ENCODE measurements around the gene CDH2.

Gene CDH2

GRCh38 chr18:28067346-28067745 is 109.6 kb downstream of the CDH2 start:
- no peak overlapping the region for H3K4me2 ChIP-seq (ENCODE audit: low read depth, low read length, poor library complexity, severe bottlenecking)
- no peaks in the 10 kb centered on the region for H3K36me3 ChIP-seq (ENCODE audit: low read length)
- no peak overlapping the region for H3K9ac ChIP-seq (ENCODE audit: low read length)
- no peak overlapping the region for H3K27ac ChIP-seq (ENCODE audit: low read depth, low read length)
- no peaks in the 10 kb centered on the region for H4K20me1 ChIP-seq (ENCODE audit: low read depth, low read length)
- no peaks in the 10 kb centered on the region for H3K9me3 ChIP-seq (ENCODE audit: insufficient read depth, low read length)
- no peaks in the 10 kb centered on the region; the same call in 1 of the 2 replicates for H3K9me2 ChIP-seq (replicated peaks; ENCODE audit: insufficient read depth, low read length)
- H3K4me3 ChIP-seq (ENCODE audit: insufficient read depth, low read length, poor library complexity, severe bottlenecking), result no peak overlapping the region
- no peaks in the 10 kb centered on the region for H3K79me2 ChIP-seq (ENCODE audit: insufficient read depth, low read length)
- TF ChIP-seq EZH2phosphoT487 (conservative IDR thresholded peaks at IDR 0.05; ENCODE audit: low read length) (no peak), CTCF (IDR thresholded peaks at IDR 0.05; ENCODE audit: insufficient read depth, low read length, poor library complexity, severe bottlenecking) (no peak)
- H3F3A ChIP-seq (ENCODE audit: insufficient read depth), result no peaks in the 10 kb centered on the region
- no peaks in the 10 kb centered on the region for H3K27me3 ChIP-seq (ENCODE audit: low read length)
- H2AFZ ChIP-seq (ENCODE audit: low read depth, low read length, severe bottlenecking), result no peak overlapping the region

- Histone ChIP-seq H3K4me2 (ENCODE audit: low read depth, low read length, poor library complexity, severe bottlenecking) (no peak overlapping the region), H3K9ac (ENCODE audit: low read length) (no peak overlapping the region), H2AFZ (ENCODE audit: low read depth, low read length, severe bottlenecking) (no peak overlapping the region), H3K79me2 (ENCODE audit: insufficient read depth, low read length) (no peaks in the 10 kb centered on the region), H3K9me3 (ENCODE audit: insufficient read depth, low read length) (no peaks in the 10 kb centered on the region), H3F3A (ENCODE audit: insufficient read depth) (no peaks in the 10 kb centered on the region), H3K27ac (ENCODE audit: low read depth, low read length) (no peak overlapping the region), H3K27me3 (ENCODE audit: low read length) (no peaks in the 10 kb centered on the region), H4K20me1 (ENCODE audit: low read depth, low read length) (no peaks in the 10 kb centered on the region), H3K36me3 (ENCODE audit: low read length) (no peaks in the 10 kb centered on the region), H3K9me2 (replicated peaks; ENCODE audit: insufficient read depth, low read length) (no peaks in the 10 kb centered on the region; the same call in 1 of the 2 replicates), H3K4me3 (ENCODE audit: insufficient read depth, low read length, poor library complexity, severe bottlenecking) (no peak overlapping the region)
- no peak for TF ChIP-seq EZH2phosphoT487 (conservative IDR thresholded peaks at IDR 0.05; ENCODE audit: low read length)
- no peak for TF ChIP-seq CTCF (IDR thresholded peaks at IDR 0.05; ENCODE audit: insufficient read depth, low read length, poor library complexity, severe bottlenecking)
These were observed 111.1 kb downstream of the CDH2 start for GRCh38 chr18:28065793-28066186.

GRCh38 chr18:28065031-28065792 is 111.7 kb downstream of the CDH2 start:
- Histone ChIP-seq H3K27ac (ENCODE audit: low read depth, low read length) (no peak overlapping the region), H3F3A (ENCODE audit: insufficient read depth) (no peaks in the 10 kb centered on the region), H2AFZ (ENCODE audit: low read depth, low read length, severe bottlenecking) (no peak overlapping the region), H3K9ac (ENCODE audit: low read length) (no peak overlapping the region), H3K9me3 (ENCODE audit: insufficient read depth, low read length) (no peaks in the 10 kb centered on the region), H3K27me3 (ENCODE audit: low read length) (no peaks in the 10 kb centered on the region), H3K4me2 (ENCODE audit: low read depth, low read length, poor library complexity, severe bottlenecking) (no peak overlapping the region), H3K79me2 (ENCODE audit: insufficient read depth, low read length) (no peaks in the 10 kb centered on the region), H4K20me1 (ENCODE audit: low read depth, low read length) (no peaks in the 10 kb centered on the region), H3K4me3 (ENCODE audit: insufficient read depth, low read length, poor library complexity, severe bottlenecking) (no peak overlapping the region), H3K9me2 (replicated peaks; ENCODE audit: insufficient read depth, low read length) (no peaks in the 10 kb centered on the region; the same call in 1 of the 2 replicates), H3K36me3 (ENCODE audit: low read length) (no peaks in the 10 kb centered on the region)
- TF ChIP-seq EZH2phosphoT487 (conservative IDR thresholded peaks at IDR 0.05; ENCODE audit: low read length) (no peak), CTCF (IDR thresholded peaks at IDR 0.05; ENCODE audit: insufficient read depth, low read length, poor library complexity, severe bottlenecking) (no peak)
